Measurements from ENCODE around the gene SATL1. TPM values are rescaled to one million over a fixed set of nuclear protein-coding genes. Genes with fewer than 3 reads are reported as not detected.

Gene SATL1
- total RNA-seq, 2 donors from 2014 or later, result 0.80 TPM; not detected in 1

DNA sequence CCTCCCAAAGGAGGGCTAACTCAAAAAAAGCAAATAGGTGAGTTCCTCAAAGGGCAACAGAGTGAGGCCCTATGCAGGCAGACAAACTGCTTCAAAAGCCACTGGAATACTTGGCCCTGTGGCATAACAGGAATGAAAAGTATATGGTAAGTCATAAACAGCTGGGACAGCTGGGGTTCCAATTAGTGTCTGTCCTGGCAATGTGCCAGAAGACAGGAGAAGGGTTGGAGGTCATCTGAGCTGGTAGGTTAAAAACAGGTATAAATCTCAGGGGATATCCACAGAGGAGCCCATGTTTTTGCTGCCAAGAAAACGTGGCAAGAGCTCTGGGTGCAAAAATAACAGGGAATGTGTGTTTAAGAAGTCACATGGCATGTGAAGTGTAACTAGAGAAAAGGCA, 128.3 kb downstream of the SATL1 start:
- Histone ChIP-seq H3K36me3 (no peaks in the 10 kb centered on the region), H3K9me3 (no peaks in the 10 kb centered on the region), H3K4me3 (no peak overlapping the region), H3K4me1 (replicated peaks) (no peaks in the 10 kb centered on the region), H3K27me3 (replicated peaks; ENCODE audit: insufficient read depth) (no peaks in the 10 kb centered on the region), H3K27ac (no peak overlapping the region)
- intact Hi-C loops (cut with DNase I), result loop anchor here (10.0 kb wide), 1 partner anchor 430 kb away; no protein-coding TSS in a partner anchor
- no peak for DNase-seq (ENCODE audit: low spot score)
- 46% methylated on average over 1 of the region's 1 CpG for WGBS
- TF ChIP-seq POLR2AphosphoS5 (IDR thresholded peaks at IDR 0.05) (no peak), POLR2A (IDR thresholded peaks at IDR 0.05) (no peak)
- TF ChIP-seq, protein P1, sequence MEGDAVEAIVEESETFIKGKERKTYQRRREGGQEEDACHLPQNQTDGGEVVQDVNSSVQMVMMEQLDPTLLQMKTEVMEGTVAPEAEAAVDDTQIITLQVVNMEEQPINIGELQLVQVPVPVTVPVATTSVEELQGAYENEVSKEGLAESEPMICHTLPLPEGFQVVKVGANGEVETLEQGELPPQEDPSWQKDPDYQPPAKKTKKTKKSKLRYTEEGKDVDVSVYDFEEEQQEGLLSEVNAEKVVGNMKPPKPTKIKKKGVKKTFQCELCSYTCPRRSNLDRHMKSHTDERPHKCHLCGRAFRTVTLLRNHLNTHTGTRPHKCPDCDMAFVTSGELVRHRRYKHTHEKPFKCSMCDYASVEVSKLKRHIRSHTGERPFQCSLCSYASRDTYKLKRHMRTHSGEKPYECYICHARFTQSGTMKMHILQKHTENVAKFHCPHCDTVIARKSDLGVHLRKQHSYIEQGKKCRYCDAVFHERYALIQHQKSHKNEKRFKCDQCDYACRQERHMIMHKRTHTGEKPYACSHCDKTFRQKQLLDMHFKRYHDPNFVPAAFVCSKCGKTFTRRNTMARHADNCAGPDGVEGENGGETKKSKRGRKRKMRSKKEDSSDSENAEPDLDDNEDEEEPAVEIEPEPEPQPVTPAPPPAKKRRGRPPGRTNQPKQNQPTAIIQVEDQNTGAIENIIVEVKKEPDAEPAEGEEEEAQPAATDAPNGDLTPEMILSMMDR (IDR thresholded peaks at IDR 0.05), result no peak

DNA sequence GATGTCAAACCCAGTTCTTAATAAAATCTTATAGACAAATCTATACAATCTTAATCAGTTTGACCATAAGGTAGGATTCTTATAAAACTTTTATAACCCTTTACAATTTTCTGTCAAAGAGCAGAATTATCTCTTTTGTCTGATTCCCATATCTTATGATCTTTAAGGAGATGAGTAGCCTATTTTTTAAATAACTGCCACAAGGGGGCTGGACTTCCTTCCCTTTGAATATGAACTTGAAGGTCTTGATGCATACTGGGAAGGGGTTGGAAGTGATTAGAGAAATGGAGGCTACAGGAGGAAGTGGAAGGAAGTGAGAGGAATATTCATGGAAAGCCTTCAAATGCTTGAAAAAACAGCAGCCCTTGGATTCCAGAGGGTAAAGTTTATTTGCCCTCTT, 128.8 kb downstream of the SATL1 start:
- DNase-seq (ENCODE audit: low spot score), result no peak
- Histone ChIP-seq H3K27ac (no peak overlapping the region), H3K27me3 (replicated peaks; ENCODE audit: insufficient read depth) (no peaks in the 10 kb centered on the region), H3K4me3 (no peak overlapping the region), H3K4me1 (replicated peaks) (no peaks in the 10 kb centered on the region), H3K36me3 (no peaks in the 10 kb centered on the region), H3K9me3 (no peaks in the 10 kb centered on the region)
- intact Hi-C loops (cut with DNase I), result loop anchor here (10.0 kb wide), 1 partner anchor 430 kb away; no protein-coding TSS in a partner anchor
- no peak for TF ChIP-seq POLR2AphosphoS5 (IDR thresholded peaks at IDR 0.05)
- TF ChIP-seq, protein P1 (IDR thresholded peaks at IDR 0.05), result no peak
- no peak for TF ChIP-seq POLR2A (IDR thresholded peaks at IDR 0.05)

DNA sequence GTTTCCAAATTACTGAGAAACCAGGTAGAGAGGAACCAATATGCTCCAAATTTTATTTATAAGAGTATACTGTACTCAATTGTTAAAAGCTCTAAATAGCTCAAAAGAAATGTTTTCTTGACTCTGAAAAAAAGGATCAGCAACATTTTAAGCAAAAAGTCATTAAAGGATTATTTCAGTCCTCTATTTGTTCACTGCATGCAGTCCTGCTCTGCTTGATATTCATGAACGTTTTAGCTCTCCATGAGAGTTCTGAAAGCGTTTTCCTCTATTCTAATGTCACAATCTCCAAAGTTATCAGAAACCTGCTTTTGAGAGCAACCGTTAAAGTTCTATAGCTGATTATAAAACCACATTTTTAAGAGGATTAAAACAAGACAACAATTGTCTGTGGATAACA, 129.4 kb downstream of the SATL1 start:
- Histone ChIP-seq H3K27ac (no peak overlapping the region), H3K4me3 (no peak overlapping the region), H3K27me3 (replicated peaks; ENCODE audit: insufficient read depth) (no peaks in the 10 kb centered on the region), H3K4me1 (replicated peaks) (no peaks in the 10 kb centered on the region), H3K9me3 (no peaks in the 10 kb centered on the region), H3K36me3 (no peaks in the 10 kb centered on the region)
- no peak for DNase-seq (ENCODE audit: low spot score)
- TF ChIP-seq POLR2AphosphoS5 (IDR thresholded peaks at IDR 0.05), result no peak
- TF ChIP-seq POLR2A (IDR thresholded peaks at IDR 0.05), result no peak
- TF ChIP-seq, protein P1 (IDR thresholded peaks at IDR 0.05), result no peak
- WGBS, result 61% methylated on average over 3 of the region's 3 CpGs
- intact Hi-C loops (cut with DNase I), result loop anchor here (10.0 kb wide), 1 partner anchor 431 kb away; no protein-coding TSS in a partner anchor

DNA sequence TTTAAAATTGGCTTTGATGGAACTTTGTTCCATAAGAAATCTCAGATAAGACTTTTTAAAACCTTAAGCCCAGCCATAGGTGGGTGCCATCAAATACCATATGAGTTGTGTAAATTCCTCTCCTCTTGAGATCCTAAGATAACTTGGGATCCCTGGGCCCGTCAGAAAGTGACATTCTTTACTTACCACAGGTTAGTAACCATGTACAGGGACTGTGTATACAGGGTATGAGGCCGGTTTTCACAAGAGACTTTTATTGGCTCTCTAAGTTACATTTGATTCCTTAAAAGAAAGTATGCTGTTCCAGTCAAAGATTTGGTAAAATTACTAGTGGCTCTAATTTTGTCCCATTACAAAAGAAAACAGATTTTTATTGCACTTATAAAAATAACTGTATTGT, 129.8 kb downstream of the SATL1 start:
- Histone ChIP-seq H3K4me3 (no peak overlapping the region), H3K27ac (no peak overlapping the region), H3K9me3 (no peaks in the 10 kb centered on the region), H3K36me3 (no peaks in the 10 kb centered on the region), H3K27me3 (replicated peaks; ENCODE audit: insufficient read depth) (no peaks in the 10 kb centered on the region), H3K4me1 (replicated peaks) (no peaks in the 10 kb centered on the region)
- no peak for TF ChIP-seq POLR2AphosphoS5 (IDR thresholded peaks at IDR 0.05)
- TF ChIP-seq, protein P1 (IDR thresholded peaks at IDR 0.05), result no peak
- TF ChIP-seq POLR2A (IDR thresholded peaks at IDR 0.05), result no peak
- intact Hi-C loops (cut with DNase I), result loop anchor here (10.0 kb wide), 1 partner anchor 431 kb away; no protein-coding TSS in a partner anchor
- DNase-seq (ENCODE audit: low spot score), result no peak
- WGBS, result 21% methylated on average over 2 of the region's 2 CpGs

DNA sequence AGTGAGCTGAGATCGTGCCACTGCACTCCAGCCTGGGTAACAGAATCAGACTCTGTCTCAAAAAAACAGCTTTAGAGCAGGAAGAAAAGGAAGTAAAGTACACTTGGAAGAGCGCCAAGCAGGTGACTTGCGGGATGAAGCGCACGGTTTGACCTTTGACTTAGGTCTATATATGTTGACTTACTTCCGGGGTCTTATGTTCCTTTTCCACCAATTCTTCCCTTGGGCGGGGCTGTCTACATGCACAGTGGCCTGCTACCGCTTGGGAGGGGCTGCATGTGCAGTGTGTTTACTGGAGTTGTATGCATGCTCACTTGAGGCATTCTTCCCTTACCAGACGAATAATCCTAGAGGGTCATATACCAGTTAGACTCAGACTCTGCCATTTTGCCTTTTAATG, 131.3 kb downstream of the SATL1 start:
- DNase-seq (ENCODE audit: low spot score), result no peak
- H3K27me3 ChIP-seq (replicated peaks; ENCODE audit: insufficient read depth), result no peaks in the 10 kb centered on the region
- H3K27ac ChIP-seq, result no peak overlapping the region
- intact Hi-C loops (cut with DNase I), result loop anchor here (10.0 kb wide), 1 partner anchor 433 kb away; no protein-coding TSS in a partner anchor
- H3K36me3 ChIP-seq, result no peaks in the 10 kb centered on the region
- TF ChIP-seq, protein P1 (IDR thresholded peaks at IDR 0.05), result no peak
- TF ChIP-seq POLR2AphosphoS5 (IDR thresholded peaks at IDR 0.05), result no peak
- no peak for TF ChIP-seq POLR2A (IDR thresholded peaks at IDR 0.05)
- no peaks in the 10 kb centered on the region for H3K9me3 ChIP-seq
- 74% methylated on average over 9 of the region's 9 CpGs for WGBS
- no peak overlapping the region for H3K4me3 ChIP-seq
- no peaks in the 10 kb centered on the region for H3K4me1 ChIP-seq (replicated peaks)

All from prostate gland (tissue), 2 donors.